Fibroblast of lung (primary cell): ENCODE measurements around the gene CFAP97D2.
"Not testable (repeated sequence)": the region's sequence is repeated elsewhere in the genome, so short reads cannot be mapped to it uniquely, and the experiment has no call there.

Experiments
- CTCF ChIP-seq, 2 donors: IDR thresholded peaks in 1 of 2; conservative IDR thresholded peaks in 1 of 2; 1 replicate in 1 of 2; 2 replicates in 1 of 2; pipeline ENCODE4 v1.5.1; 2011 to 2012; ENCODE audit warnings: low read length in 2 of 2, control low read depth in 1 of 2, inconsistent platforms in 1 of 2, low read depth in 1 of 2, mild to moderate bottlenecking in 1 of 2
- EZH2 ChIP-seq: IDR thresholded peaks from 2 replicates; pipeline ENCODE4 v1.5.1; 2012; ENCODE audit warnings: low read length, control low read depth, mild to moderate bottlenecking; ENCODE audit errors: missing control alignments

DNA sequence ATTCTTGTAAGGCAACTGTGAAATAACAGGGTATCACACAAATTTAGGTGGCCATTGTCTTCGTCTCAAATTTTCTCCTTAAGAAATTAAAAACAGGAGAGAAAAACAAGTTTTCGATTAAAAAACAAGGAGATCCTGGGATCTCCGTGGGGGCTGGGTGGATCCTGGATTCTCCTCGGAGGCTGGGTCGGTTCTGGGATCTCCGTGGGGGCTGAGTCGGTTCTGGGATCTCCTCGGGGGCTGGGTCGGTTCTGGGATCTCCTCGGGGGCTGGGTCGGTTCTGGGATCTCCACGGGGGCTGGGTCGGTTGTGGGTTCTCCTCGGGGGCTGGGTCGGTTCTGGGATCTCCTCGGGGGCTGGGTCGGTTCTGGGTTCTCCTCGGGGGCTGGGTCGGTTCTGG is 30.2 kb upstream of the CFAP97D2 start:
- TF ChIP-seq CTCF (conservative IDR thresholded peaks at IDR 0.05 in 1 of 2, IDR thresholded peaks at IDR 0.05 in 1 of 2; ENCODE audit: low read depth in 1 of 2, low read length in 2 of 2); EZH2: not testable (repeated sequence)
